Upper lobe of right lung (tissue), 1 donor: ENCODE measurements around the gene MCRIP2. TPM values are rescaled to one million over a fixed set of nuclear protein-coding genes. Genes with fewer than 3 reads are reported as not detected.
A peak's percentile ranks its signal among the peaks of the same experiment; 100 is the strongest.

Source experiments
- ATAC-seq: fragments of 200-7000 bp; cut with Tn5 transposase; one replicate; pipeline ENCODE4 v1.9.1; 2020; ENCODE audit warnings: mild to moderate bottlenecking, moderate library complexity
- DNase-seq: peaks from one replicate; pipeline ENCODE4 v3.0.0-alpha.2; 2020
- H3K27ac ChIP-seq: fragments of 200-600 bp; one replicate; pipeline ENCODE4 v1.8.0; 2022
- H3K27me3 ChIP-seq: fragments of 200-600 bp; one replicate; pipeline ENCODE4 v1.8.0; 2022; ENCODE audit warnings: mild to moderate bottlenecking
- H3K36me3 ChIP-seq: fragments of 200-600 bp; one replicate; pipeline ENCODE4 v1.8.0; 2022
- H3K4me1 ChIP-seq: fragments of 200-600 bp; one replicate; pipeline ENCODE4 v1.8.0; 2022
- H3K4me3 ChIP-seq: fragments of 200-600 bp; one replicate; pipeline ENCODE4 v1.8.0; 2022; ENCODE audit warnings: mild to moderate bottlenecking
- H3K9me3 ChIP-seq: fragments of 200-600 bp; one replicate; pipeline ENCODE4 v1.8.0; 2022
- CTCF ChIP-seq: fragments of 200-600 bp; IDR thresholded peaks from one replicate; pipeline ENCODE4 v1.8.0; 2022; ENCODE audit warnings: antibody characterized with exemption
- intact Hi-C: fragments of 100-400 bp; cut with DNase I; formaldehyde crosslinking; loops from one replicate; pipeline ENCODE4 v1.11.0; 2022
- total RNA-seq: library from RNA; stranded (reverse); fragmentation: NEBNext Ultra II Directional; extraction: Animal tissue kit (Norgen Biotek cat#: 25700); gene quantifications from one replicate; pipeline ENCODE4 v1.2.1, GENCODE V29; 2021
- donor health status: DM: no; HTN: yes; CAD: no; lungs with severe emphysema.

The MCRIP2 gene
- total RNA-seq, 1 donor from 2014 or later, result 57.9 TPM

- Histone ChIP-seq H3K9me3 (no peaks in the 10 kb centered on the region), H3K4me3 (no peak overlapping the region), H3K27ac (no peak overlapping the region), H3K36me3 (peaks cover 20% of the 10 kb centered on the region), H3K27me3 (no peaks in the 10 kb centered on the region), H3K4me1 (peaks cover 27% of the 10 kb centered on the region)
- TF ChIP-seq CTCF, result no peak
- ATAC-seq (no peak), DNase-seq (no peak)
- intact Hi-C loops, result no loop called here
Observed at GRCh38 chr16:625977-626765, 15.5 kb upstream of the MCRIP2 start.

GRCh38 chr16:626787-627453, 14.7 kb upstream of the MCRIP2 start:
- no peak for DNase-seq
- no peak for ATAC-seq
- H3K27me3 ChIP-seq, result no peaks in the 10 kb centered on the region
- H3K9me3 ChIP-seq, result no peaks in the 10 kb centered on the region
- intact Hi-C loops, result no loop called here
- H3K4me3 ChIP-seq, result no peak overlapping the region
- H3K36me3 ChIP-seq, result peaks cover 20% of the 10 kb centered on the region
- H3K27ac ChIP-seq, result no peak overlapping the region
- H3K4me1 ChIP-seq, result peaks cover 22% of the 10 kb centered on the region
- TF ChIP-seq CTCF, result no peak

- H3K4me1 ChIP-seq, result peaks cover 16% of the 10 kb centered on the region
- ATAC-seq (peak; percentile 56), DNase-seq (peak; percentile 91)
- no peaks in the 10 kb centered on the region for H3K27me3 ChIP-seq
- TF ChIP-seq CTCF, result no peak
- H3K4me3 ChIP-seq, result no peak overlapping the region
- no peaks in the 10 kb centered on the region for H3K9me3 ChIP-seq
- no peak overlapping the region for H3K27ac ChIP-seq
- intact Hi-C loops, result no loop called here
- peaks cover 20% of the 10 kb centered on the region for H3K36me3 ChIP-seq
Observed at GRCh38 chr16:627454-628239, 14.0 kb upstream of the MCRIP2 start.

GRCh38 chr16:628321-629061, 13.1 kb upstream of the MCRIP2 start:
- DNase-seq, result no peak

More at GRCh38 chr16:628321-629061, 13.1 kb upstream of the MCRIP2 start:
- Histone ChIP-seq H3K4me3 (no peak overlapping the region), H3K27me3 (no peaks in the 10 kb centered on the region), H3K4me1 (peaks cover 16% of the 10 kb centered on the region), H3K9me3 (no peaks in the 10 kb centered on the region), H3K27ac (peak overlapping the region; percentile 65), H3K36me3 (peaks cover 20% of the 10 kb centered on the region)
- intact Hi-C loops, result no loop called here
- no peak for ATAC-seq
- TF ChIP-seq CTCF, result no peak
